Measurements from ENCODE around the gene ADIPOR2. TPM values are rescaled to one million over a fixed set of nuclear protein-coding genes. Genes with fewer than 3 reads are reported as not detected.
A peak's percentile ranks its signal among the peaks of the same experiment; 100 is the strongest.

Gene ADIPOR2
- polyA plus RNA-seq, 3 donors, result 3.9 to 14.6 (median 6.2) TPM

DNA sequence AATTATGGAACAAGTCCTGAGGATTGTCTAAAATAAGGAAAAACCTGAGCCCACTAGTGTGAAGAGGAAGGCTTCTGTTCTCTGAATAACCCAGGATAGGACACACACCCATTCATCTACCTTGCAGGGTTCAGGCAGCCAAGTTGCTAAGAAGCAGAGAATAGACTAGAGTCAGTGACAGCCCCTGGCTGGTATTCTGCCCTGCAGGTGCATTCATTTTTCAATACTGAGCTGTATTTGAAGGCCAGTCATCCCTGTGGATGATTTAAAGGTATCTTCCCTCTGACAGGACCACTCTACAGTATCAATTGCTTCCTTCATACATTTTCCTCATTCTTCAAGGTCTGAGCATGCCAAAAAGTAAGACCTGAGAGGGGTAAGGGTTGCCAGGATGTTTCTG, 38.9 kb upstream of the ADIPOR2 start:
- H3K27ac ChIP-seq (ENCODE audit: low read depth in 1 of 2, low read length in 2 of 2), result no peak overlapping the region

DNA sequence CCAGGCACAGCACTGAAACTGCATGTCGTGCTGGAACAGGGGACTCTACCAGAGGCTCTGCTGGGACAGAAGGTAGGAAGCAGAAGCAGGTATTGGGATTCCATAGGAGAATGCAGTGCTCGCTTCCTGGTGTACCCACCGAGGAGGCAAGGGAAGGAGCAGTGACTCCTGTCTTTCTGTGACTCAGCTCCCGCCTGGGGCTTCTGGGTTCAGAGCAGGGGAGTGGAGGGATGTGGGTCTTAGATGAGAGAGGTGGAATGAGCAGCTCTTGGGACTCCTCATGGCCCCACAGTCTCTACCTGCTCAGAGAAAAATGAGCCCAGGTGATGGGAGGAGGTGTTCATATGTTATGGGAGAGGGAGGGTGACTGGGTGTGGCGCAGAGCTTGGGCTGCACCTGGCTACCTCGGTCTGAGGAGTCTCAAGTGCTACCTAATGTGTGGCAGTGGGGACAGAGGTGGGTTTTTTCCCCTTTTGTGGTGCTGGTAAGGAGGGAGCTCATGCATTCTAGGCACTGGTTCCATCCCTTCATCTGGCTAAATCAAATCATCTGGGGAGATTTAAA, 35.6 kb upstream of the ADIPOR2 start:
- DNase-seq, result no peak

More for the DNA sequence above, 38.9 kb upstream of the ADIPOR2 start:
- Mint-ChIP-seq H3K36me3 (peaks cover 0 to 9% of the 10 kb centered on the region in 2 donors), H3K9me3 (peaks cover 0 to 1% (median 0%) of the 10 kb centered on the region in 7 donors), H3K4me1 (peaks cover 17% of the 10 kb centered on the region), H3K4me3 (no peak overlapping the region), H3K27ac (no peak overlapping the region), H3K27me3 (ENCODE audit: low read depth in 3 of 3) (peaks cover 0 to 3% (median 2%) of the 10 kb centered on the region in 3 donors)
- H3K4me1 ChIP-seq (ENCODE audit: control insufficient read depth in 1 of 2, insufficient read depth in 2 of 2, low read length in 2 of 2), result peaks cover 5 to 6% of the 10 kb centered on the region in 2 donors
- H3K4me3 ChIP-seq (replicated peaks in 1 of 3; ENCODE audit: low read depth in 2 of 3, low read length in 3 of 3), result no peak overlapping the region
- no peak overlapping the region for H3K9ac ChIP-seq (ENCODE audit: insufficient read depth, low read length, poor library complexity, severe bottlenecking)
- no peak overlapping the region for H2AFZ ChIP-seq (ENCODE audit: insufficient read depth, low read depth, low read length, poor library complexity, severe bottlenecking)
- no peak overlapping the region for H3K4me2 ChIP-seq (replicated peaks; ENCODE audit: extremely low read depth, low read length, poor library complexity, severe bottlenecking)
- H3K27me3 ChIP-seq (ENCODE audit: control insufficient read depth in 2 of 2, insufficient read depth in 2 of 2, low read length in 2 of 2), result no peaks in the 10 kb centered on the region
- DNase-seq, result no peak
- intact Hi-C loops (cut with micrococcal nuclease), result loop anchor here (5.0 to 10.0 kb wide), 3 partner anchors 53 to 290 kb away; no protein-coding TSS in a partner anchor
- H4K20me1 ChIP-seq (ENCODE audit: insufficient read depth, low read length), result no peaks in the 10 kb centered on the region
- no peaks in the 10 kb centered on the region for H3K36me3 ChIP-seq (replicated peaks in 1 of 2; ENCODE audit: control insufficient read depth in 1 of 2, insufficient read depth in 2 of 2, low read length in 2 of 2)
- TF ChIP-seq, protein P1, sequence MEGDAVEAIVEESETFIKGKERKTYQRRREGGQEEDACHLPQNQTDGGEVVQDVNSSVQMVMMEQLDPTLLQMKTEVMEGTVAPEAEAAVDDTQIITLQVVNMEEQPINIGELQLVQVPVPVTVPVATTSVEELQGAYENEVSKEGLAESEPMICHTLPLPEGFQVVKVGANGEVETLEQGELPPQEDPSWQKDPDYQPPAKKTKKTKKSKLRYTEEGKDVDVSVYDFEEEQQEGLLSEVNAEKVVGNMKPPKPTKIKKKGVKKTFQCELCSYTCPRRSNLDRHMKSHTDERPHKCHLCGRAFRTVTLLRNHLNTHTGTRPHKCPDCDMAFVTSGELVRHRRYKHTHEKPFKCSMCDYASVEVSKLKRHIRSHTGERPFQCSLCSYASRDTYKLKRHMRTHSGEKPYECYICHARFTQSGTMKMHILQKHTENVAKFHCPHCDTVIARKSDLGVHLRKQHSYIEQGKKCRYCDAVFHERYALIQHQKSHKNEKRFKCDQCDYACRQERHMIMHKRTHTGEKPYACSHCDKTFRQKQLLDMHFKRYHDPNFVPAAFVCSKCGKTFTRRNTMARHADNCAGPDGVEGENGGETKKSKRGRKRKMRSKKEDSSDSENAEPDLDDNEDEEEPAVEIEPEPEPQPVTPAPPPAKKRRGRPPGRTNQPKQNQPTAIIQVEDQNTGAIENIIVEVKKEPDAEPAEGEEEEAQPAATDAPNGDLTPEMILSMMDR (IDR thresholded peaks at IDR 0.05), result no peak
- H3K79me2 ChIP-seq (ENCODE audit: insufficient read depth, low read length), result no peaks in the 10 kb centered on the region
- no peaks in the 10 kb centered on the region for H3K9me3 ChIP-seq (replicated peaks in 1 of 2; ENCODE audit: control insufficient read depth in 1 of 2, insufficient read depth in 1 of 2, low read length in 2 of 2)

More for the DNA sequence above, 35.6 kb upstream of the ADIPOR2 start:
- H3K4me3 Mint-ChIP-seq, result no peak overlapping the region
- Histone ChIP-seq H3K9me3 (replicated peaks in 1 of 2; ENCODE audit: control insufficient read depth in 1 of 2, insufficient read depth in 1 of 2, low read length in 2 of 2) (no peaks in the 10 kb centered on the region), H3K27ac (ENCODE audit: low read depth in 1 of 2, low read length in 2 of 2) (no peak overlapping the region), H3K9ac (ENCODE audit: insufficient read depth, low read length, poor library complexity, severe bottlenecking) (no peak overlapping the region), H3K79me2 (ENCODE audit: insufficient read depth, low read length) (no peaks in the 10 kb centered on the region), H3K4me3 (replicated peaks in 1 of 3; ENCODE audit: low read depth in 2 of 3, low read length in 3 of 3) (no peak overlapping the region), H3K27me3 (ENCODE audit: control insufficient read depth in 2 of 2, insufficient read depth in 2 of 2, low read length in 2 of 2) (no peaks in the 10 kb centered on the region), H3K4me2 (replicated peaks; ENCODE audit: extremely low read depth, low read length, poor library complexity, severe bottlenecking) (no peak overlapping the region), H3K4me1 (ENCODE audit: control insufficient read depth in 1 of 2, insufficient read depth in 2 of 2, low read length in 2 of 2) (peaks cover 0 to 2% of the 10 kb centered on the region in 2 donors), H3K36me3 (replicated peaks in 1 of 2; ENCODE audit: control insufficient read depth in 1 of 2, insufficient read depth in 2 of 2, low read length in 2 of 2) (no peaks in the 10 kb centered on the region), H4K20me1 (ENCODE audit: insufficient read depth, low read length) (no peaks in the 10 kb centered on the region), H2AFZ (ENCODE audit: insufficient read depth, low read depth, low read length, poor library complexity, severe bottlenecking) (no peak overlapping the region)
- TF ChIP-seq, protein P1 (IDR thresholded peaks at IDR 0.05), result no peak
- peaks cover 0 to 3% (median 2%) of the 10 kb centered on the region in 3 donors for H3K27me3 Mint-ChIP-seq (ENCODE audit: low read depth in 3 of 3)
- peak overlapping the region in 1 of 7 donors; percentile 70 for H3K27ac Mint-ChIP-seq
- intact Hi-C loops (cut with micrococcal nuclease), result loop anchor here in 1 of 2 donors (10.0 kb wide), 1 partner anchor 49 kb away; no protein-coding TSS in a partner anchor
- 93% methylated on average over 5 of the region's 6 CpGs for WGBS (ENCODE audit: insufficient coverage)
- H3K36me3 Mint-ChIP-seq, result no peaks in the 10 kb centered on the region
- peaks cover 17% of the 10 kb centered on the region for H3K4me1 Mint-ChIP-seq
- H3K9me3 Mint-ChIP-seq, result no peaks in the 10 kb centered on the region
